Retinal pigment epithelial cell (primary cell): Measurements from ENCODE around the gene SLC9A4.

Experiments
- DNase-seq: peaks from one replicate; pipeline ENCODE4 v3.0.0-alpha.2; 2010; ENCODE audit warnings: low read depth
- H3K4me3 ChIP-seq: 2 replicates; pipeline ENCODE4 v1.5.1; 2011; ENCODE audit warnings: mild to moderate bottlenecking, low read length, control low read depth, moderate library complexity
- TF ChIP-seq, protein P1 (sequence below): conservative IDR thresholded peaks from 2 replicates; pipeline ENCODE4 v1.5.1; 2011; ENCODE audit warnings: low read depth, low read length, control low read depth, inconsistent platforms

Gene SLC9A4

GRCh38 chr2:102453501-102453900 is 19.5 kb upstream of the SLC9A4 start:
- DNase-seq = no peak
- H3K4me3 ChIP-seq = no peak overlapping the region
- TF ChIP-seq, protein P1, sequence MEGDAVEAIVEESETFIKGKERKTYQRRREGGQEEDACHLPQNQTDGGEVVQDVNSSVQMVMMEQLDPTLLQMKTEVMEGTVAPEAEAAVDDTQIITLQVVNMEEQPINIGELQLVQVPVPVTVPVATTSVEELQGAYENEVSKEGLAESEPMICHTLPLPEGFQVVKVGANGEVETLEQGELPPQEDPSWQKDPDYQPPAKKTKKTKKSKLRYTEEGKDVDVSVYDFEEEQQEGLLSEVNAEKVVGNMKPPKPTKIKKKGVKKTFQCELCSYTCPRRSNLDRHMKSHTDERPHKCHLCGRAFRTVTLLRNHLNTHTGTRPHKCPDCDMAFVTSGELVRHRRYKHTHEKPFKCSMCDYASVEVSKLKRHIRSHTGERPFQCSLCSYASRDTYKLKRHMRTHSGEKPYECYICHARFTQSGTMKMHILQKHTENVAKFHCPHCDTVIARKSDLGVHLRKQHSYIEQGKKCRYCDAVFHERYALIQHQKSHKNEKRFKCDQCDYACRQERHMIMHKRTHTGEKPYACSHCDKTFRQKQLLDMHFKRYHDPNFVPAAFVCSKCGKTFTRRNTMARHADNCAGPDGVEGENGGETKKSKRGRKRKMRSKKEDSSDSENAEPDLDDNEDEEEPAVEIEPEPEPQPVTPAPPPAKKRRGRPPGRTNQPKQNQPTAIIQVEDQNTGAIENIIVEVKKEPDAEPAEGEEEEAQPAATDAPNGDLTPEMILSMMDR = no peak

DNA sequence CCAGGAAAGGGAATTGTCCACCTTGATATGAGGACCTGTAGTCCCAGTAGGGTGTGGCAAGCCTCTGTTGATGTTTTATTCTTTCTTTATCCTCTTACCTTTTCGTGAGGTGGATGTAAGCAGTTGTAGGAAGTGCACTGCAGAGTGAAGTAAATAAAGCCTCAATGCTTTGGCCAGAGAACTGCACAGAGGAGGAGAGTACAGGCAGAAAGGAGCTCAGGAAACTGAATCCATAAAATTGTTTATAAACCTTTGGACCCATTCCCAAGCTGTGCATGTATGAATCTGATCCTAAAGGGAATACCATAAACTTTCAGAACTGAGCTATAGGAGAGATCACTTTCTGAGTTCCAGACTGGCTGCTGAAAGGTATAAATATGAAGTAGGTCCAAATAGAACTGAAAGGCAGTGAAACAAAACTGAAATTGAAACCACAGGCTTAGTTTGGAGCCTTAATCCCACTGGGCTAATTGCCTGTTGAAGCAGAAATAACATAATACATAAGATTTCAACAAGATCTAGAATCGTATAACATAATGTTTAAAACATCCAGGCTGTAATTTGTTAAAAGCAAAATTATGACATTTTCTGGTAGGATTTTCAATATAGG is 17.9 kb upstream of the SLC9A4 start:
- TF ChIP-seq, protein P1 = no peak
- H3K4me3 ChIP-seq = no peak overlapping the region
- DNase-seq = no peak

- TF ChIP-seq, protein P1 = no peak
- no peak for DNase-seq
Observed at GRCh38 chr2:102460467-102460866, 12.6 kb upstream of the SLC9A4 start.

DNA sequence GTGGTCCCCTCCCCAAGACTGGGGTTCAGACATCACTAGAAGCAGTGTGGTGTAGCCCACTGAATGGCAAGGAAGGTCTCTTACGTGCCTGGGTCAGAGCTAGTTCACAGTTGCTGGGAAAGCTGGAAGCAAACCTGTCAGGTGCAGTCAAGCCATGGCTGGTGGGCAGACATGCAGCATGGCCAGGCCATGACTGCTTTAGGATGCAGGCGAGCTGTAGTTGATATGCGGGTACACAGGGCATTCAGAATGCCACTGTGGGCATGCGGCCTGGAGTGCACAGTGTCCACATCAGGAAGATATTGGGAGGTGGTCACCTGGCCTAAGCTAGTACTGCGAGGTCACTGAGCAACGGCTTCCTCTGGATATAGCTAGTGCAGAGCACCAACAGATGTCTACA is 11.8 kb upstream of the SLC9A4 start:
- TF ChIP-seq, protein P1 = no peak
- DNase-seq = no peak
- no peak overlapping the region for H3K4me3 ChIP-seq

More at GRCh38 chr2:102460467-102460866, 12.6 kb upstream of the SLC9A4 start:
- H3K4me3 ChIP-seq = no peak overlapping the region

DNA sequence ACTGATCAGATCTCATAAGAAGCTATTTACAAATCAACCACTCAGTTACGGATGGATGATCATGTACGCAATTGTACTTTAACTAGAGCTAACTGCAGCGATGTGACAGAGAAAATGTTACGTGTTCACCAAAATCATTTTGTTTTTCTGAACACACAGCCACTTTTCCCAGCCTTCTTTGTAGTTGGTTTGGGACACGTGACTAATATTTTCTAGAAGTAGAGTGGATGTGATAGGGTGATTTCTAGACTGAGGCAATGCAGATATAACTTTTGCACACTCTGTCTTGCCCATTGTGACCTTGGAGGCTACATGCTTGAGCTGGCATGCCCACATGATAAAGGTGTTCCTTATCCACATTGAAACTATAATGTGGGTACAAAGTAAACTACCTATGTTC is 9.9 kb upstream of the SLC9A4 start:
- TF ChIP-seq, protein P1 = no peak
- H3K4me3 ChIP-seq = no peak overlapping the region
- no peak for DNase-seq

GRCh38 chr2:102470168-102470567 is 2.9 kb upstream of the SLC9A4 start:
- no peak for DNase-seq
- TF ChIP-seq, protein P1 = no peak
- H3K4me3 ChIP-seq = no peak overlapping the region

DNA sequence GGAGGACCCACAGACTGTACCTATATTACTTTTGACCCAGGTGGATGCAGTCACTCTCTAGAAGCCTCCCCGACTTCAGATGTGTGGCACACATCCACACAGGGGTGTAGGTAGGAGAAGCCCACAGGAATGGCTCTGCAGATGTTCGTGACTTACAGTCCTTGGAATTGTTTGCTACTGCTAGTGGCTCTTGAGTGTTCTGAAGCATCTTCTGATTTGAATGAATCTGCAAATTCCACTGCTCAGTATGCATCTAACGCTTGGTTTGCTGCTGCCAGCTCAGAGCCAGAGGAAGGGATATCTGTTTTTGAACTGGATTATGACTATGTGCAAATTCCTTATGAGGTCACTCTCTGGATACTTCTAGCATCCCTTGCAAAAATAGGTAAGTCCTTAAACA is 605 bp downstream of the SLC9A4 start:
- TF ChIP-seq, protein P1 = no peak
- DNase-seq = no peak
- no peak overlapping the region for H3K4me3 ChIP-seq
